Esophagus squamous epithelium (tissue), 5 donors: ENCODE results near the gene APP. TPM values are rescaled to one million over a fixed set of nuclear protein-coding genes. Genes with fewer than 3 reads are reported as not detected.

Experiments used
- DNase-seq: peaks from one replicate; lab custom pipeline; 2025; lab: John Stamatoyannopoulos, UW
- H3K27ac ChIP-seq, 4 donors: fragments of 200-600 bp; sonication (generic); one replicate each; pipeline ENCODE4 v1.5.1; 2016 to 2019; ENCODE audit warnings: mild to moderate bottlenecking in 1 of 4
- H3K27me3 ChIP-seq, 4 donors: fragments of 200-600 bp; sonication (generic); 1 replicate in 3 of 4; 2 replicates in 1 of 4; pipeline versions ENCODE4 v1.5.1 to v1.6.0; 2017 to 2021; ENCODE audit warnings: antibody characterized with exemption in 1 of 4
- H3K36me3 ChIP-seq, 3 donors: fragments of 200-600 bp; sonication (generic); one replicate each; pipeline ENCODE4 v1.5.1; 2016 to 2019
- H3K4me1 ChIP-seq, 3 donors: fragments of 200-600 bp; sonication (generic); one replicate each; pipeline ENCODE4 v1.5.1; 2017 to 2019
- H3K4me3 ChIP-seq, 4 donors: fragments of 200-600 bp; sonication (generic); 1 replicate in 3 of 4; 2 replicates in 1 of 4; pipeline ENCODE4 v1.5.1; 2016 to 2019; ENCODE audit warnings: mild to moderate bottlenecking in 2 of 4, moderate library complexity in 1 of 4
- H3K9me3 ChIP-seq, 3 donors: fragments of 200-600 bp; sonication (generic); one replicate each; pipeline ENCODE4 v1.5.1; 2016 to 2019
- POLR2A ChIP-seq, 4 donors: fragments of 450-650 bp; IDR thresholded peaks; one replicate each; pipeline ENCODE4 v1.6.1; 2017; ENCODE audit warnings: antibody characterized with exemption in 4 of 4, mild to moderate bottlenecking in 4 of 4, moderate library complexity in 3 of 4
- WGBS, 2 donors: methylation state at CpG; one replicate each; pipeline ENCODE4 v1.1.5; 2018; 5-methylcytosine and 5-hydroxymethylcytosine counted together
- intact Hi-C: fragments of 100-400 bp; cut with DNase I; formaldehyde crosslinking; loops from one replicate; pipeline ENCODE4 v1.15.0; 2022
- total RNA-seq, 4 donors: library from RNA; depleted of rRNA; stranded (reverse); fragments of >200 nt; gene quantifications; one replicate each; pipeline ENCODE4 v1.1.0, GENCODE V29; 2016
- TF ChIP-seq, protein P1 (sequence below), 6 experiments: fragments of 450-650 bp in 4 of 6; fragments of 200-600 bp in 2 of 6; sonication (generic) in 2 of 6; IDR thresholded peaks; one replicate each; pipeline ENCODE4 v1.5.1; 2016 to 2019; ENCODE audit warnings: antibody characterized with exemption in 6 of 6, mild to moderate bottlenecking in 4 of 6, moderate library complexity in 4 of 6
- donor health status: DM: yes; HTN: yes; CAD: no.

Gene APP
- total RNA-seq, 4 donors from 2014 or later: 58.2 to 277 (median 183) TPM

DNA sequence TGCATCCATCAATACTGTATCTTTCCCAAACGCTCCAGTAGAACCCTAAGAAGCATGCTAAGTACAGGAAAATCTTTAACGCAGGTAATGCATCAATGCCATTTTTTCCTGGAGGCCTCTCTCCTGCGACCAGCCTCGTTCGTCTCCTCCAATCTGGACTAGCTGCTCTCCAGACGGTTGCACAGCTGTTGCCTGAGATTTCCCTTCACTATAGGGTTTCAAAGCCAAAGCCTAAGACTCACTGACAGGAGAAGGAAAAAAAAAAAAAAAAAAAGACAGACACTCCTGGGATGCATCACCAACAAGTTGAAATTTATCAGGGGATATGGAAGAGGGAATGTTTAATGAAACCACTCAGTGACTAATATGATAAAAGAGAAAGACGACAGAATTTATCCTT, 93.0 kb downstream of the APP start:
- WGBS, 2 donors: 87% methylated on average over 6 of the region's 7 CpGs
- Histone ChIP-seq H3K4me3 (no peak overlapping the region), H3K9me3 (no peaks in the 10 kb centered on the region), H3K27me3 (no peaks in the 10 kb centered on the region), H3K27ac (no peak overlapping the region), H3K4me1 (no peaks in the 10 kb centered on the region), H3K36me3 (no peaks in the 10 kb centered on the region)
- DNase-seq: no peak
- intact Hi-C loops: no loop called here
- no peak for TF ChIP-seq POLR2A (IDR thresholded peaks at IDR 0.05)
- TF ChIP-seq, protein P1, sequence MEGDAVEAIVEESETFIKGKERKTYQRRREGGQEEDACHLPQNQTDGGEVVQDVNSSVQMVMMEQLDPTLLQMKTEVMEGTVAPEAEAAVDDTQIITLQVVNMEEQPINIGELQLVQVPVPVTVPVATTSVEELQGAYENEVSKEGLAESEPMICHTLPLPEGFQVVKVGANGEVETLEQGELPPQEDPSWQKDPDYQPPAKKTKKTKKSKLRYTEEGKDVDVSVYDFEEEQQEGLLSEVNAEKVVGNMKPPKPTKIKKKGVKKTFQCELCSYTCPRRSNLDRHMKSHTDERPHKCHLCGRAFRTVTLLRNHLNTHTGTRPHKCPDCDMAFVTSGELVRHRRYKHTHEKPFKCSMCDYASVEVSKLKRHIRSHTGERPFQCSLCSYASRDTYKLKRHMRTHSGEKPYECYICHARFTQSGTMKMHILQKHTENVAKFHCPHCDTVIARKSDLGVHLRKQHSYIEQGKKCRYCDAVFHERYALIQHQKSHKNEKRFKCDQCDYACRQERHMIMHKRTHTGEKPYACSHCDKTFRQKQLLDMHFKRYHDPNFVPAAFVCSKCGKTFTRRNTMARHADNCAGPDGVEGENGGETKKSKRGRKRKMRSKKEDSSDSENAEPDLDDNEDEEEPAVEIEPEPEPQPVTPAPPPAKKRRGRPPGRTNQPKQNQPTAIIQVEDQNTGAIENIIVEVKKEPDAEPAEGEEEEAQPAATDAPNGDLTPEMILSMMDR (IDR thresholded peaks at IDR 0.05): no peak

DNA sequence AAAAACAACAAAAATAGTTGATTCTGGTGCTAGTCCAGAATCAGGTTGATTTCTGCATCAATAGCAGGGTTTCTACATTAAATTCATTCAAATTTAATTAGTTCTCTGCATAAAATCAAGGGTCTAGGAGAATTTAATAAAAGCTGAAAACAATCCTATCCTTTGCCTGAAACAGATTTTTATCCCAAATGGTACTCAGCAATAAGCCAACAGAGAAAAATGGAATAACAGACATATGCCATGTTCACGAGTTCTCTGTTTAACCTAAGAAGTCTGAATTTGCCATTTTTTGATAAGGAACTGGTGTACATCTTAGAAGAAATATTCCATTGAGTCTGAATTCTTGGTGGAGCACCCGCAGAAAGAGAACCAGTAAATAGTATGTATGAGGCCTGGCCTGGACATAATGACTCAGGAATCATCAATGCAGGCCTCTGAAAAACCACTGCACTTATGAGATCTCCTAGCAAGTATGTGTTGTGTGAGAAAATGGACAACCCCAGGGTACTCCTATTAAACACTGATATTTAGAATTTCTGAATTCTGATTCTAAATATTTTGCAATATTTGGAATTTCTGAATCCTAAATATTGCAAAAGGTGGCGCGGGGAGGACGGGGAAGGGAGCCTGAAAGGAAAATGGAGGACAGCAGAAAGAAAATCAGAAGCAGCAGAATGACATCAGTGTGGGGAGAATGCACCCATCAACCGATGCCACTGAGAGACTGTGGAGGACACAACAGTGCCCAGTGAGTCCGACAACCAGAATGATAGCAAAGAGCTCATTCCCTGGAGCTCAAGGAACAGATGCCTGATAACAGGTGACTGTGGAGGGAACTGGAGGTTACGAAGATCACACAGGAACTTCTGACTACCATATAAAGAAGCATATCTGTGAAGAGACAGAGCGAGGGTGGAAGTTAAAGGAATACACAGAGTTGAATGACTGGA, 97.6 kb downstream of the APP start:
- Histone ChIP-seq H3K4me1 (peaks cover 0 to 28% (median 8%) of the 10 kb centered on the region in 3 donors), H3K27me3 (no peaks in the 10 kb centered on the region), H3K36me3 (no peaks in the 10 kb centered on the region), H3K4me3 (no peak overlapping the region), H3K9me3 (no peaks in the 10 kb centered on the region), H3K27ac (no peak overlapping the region)
- DNase-seq: no peak
- intact Hi-C loops: no loop called here
- TF ChIP-seq, protein P1 (IDR thresholded peaks at IDR 0.05): no peak
- TF ChIP-seq POLR2A (IDR thresholded peaks at IDR 0.05): no peak
- 83 to 89% methylated on average over 9 of the region's 9 CpGs for WGBS, 2 donors

DNA sequence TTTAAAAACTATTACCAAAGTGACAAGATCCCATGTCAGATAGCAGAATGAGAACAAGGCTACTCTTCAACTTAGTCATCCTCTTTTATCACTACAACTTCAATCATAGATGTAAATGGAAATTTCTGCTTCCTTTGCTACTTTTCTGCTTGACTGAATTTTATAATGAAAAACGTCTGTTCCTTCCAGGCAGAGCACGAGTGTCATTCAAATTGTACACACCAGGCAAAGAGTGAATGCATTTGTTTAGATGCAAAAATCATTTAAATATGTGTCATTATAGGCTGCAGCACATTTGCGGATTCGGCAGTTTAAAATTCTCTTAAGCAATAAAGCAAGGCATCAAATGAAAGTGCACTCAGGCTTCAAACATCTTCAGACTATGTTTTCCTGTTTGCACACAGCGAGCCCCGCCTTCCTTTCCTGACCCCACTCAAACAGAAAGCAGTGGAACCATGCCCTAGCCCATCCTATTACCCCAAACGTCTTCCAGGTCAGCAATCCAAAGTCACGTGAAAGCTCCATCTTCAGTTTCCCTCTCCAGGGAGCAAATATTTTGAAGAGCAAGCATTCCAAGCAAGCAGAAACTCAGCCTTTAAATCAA, 99.6 kb downstream of the APP start:
- Histone ChIP-seq H3K9me3 (no peaks in the 10 kb centered on the region), H3K4me3 (peak overlapping the region in 1 of 4 donors; percentile 15), H3K27ac (peak overlapping the region in 1 of 4 donors; percentile 6), H3K27me3 (no peaks in the 10 kb centered on the region), H3K4me1 (peaks cover 0 to 28% (median 8%) of the 10 kb centered on the region in 3 donors), H3K36me3 (no peaks in the 10 kb centered on the region)
- intact Hi-C loops: no loop called here
- no peak for DNase-seq
- 24 to 28% methylated on average over 8 of the region's 8 CpGs for WGBS, 2 donors
- TF ChIP-seq, protein P1 (IDR thresholded peaks at IDR 0.05): no peak
- no peak for TF ChIP-seq POLR2A (IDR thresholded peaks at IDR 0.05)

DNA sequence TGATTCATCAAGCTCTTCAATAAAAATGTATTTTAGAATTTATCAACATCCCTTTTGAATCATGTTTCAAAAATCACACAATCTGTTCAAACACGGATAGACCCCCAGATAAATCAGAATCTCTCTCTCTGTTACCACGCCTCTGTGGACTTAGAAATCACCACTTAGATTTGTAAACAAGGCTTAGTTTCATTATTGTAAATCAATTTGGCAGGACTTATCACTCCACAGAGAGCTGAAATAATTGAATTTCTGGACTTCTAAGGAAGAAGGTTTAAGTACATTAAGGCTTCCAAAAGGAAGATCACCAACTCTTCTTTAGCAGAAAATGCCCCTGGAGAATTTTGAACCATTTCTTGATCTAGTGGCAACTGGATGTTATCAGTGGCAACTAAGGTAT, 100.4 kb downstream of the APP start:
- no peaks in the 10 kb centered on the region for H3K36me3 ChIP-seq
- H3K27ac ChIP-seq: no peak overlapping the region
- no peak overlapping the region for H3K4me3 ChIP-seq
- WGBS, 2 donors: 75 to 76% methylated on average over 2 of the region's 2 CpGs
- DNase-seq: no peak
- TF ChIP-seq, protein P1 (IDR thresholded peaks at IDR 0.05): no peak
- TF ChIP-seq POLR2A (IDR thresholded peaks at IDR 0.05): no peak
- intact Hi-C loops: no loop called here
- no peaks in the 10 kb centered on the region for H3K9me3 ChIP-seq
- H3K27me3 ChIP-seq: no peaks in the 10 kb centered on the region
- H3K4me1 ChIP-seq: peaks cover 0 to 29% (median 8%) of the 10 kb centered on the region in 3 donors

DNA sequence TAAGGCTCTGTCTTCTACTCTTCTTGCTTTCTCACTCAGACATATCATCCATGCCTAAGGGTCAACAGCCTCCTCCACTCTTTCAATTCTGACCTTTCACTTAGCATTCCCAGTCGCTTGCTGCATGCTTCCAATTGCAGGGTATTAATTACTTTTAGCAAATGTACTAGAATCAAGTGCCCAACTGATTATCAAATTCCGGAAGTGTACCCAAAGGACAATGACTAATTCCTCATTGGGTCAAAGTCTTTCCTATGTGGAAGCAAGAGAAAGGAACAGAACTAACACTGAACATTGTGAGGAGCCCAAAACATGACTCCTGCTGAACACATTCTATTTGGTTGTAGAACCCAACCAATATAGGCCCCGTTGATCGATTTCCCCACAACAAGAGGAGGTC, 101.8 kb downstream of the APP start:
- no peak for DNase-seq
- Histone ChIP-seq H3K27me3 (no peaks in the 10 kb centered on the region), H3K4me3 (no peak overlapping the region), H3K27ac (no peak overlapping the region), H3K4me1 (peaks cover 0 to 33% (median 8%) of the 10 kb centered on the region in 3 donors), H3K36me3 (no peaks in the 10 kb centered on the region), H3K9me3 (no peaks in the 10 kb centered on the region)
- 89 to 97% methylated on average over 4 of the region's 4 CpGs for WGBS, 2 donors
- TF ChIP-seq, protein P1 (IDR thresholded peaks at IDR 0.05): no peak
- TF ChIP-seq POLR2A (IDR thresholded peaks at IDR 0.05): no peak
- intact Hi-C loops: no loop called here
